Measurements from ENCODE around the gene AICDA.

GRCh38 chr12:8559676-8560075 lies 53.0 kb downstream of the AICDA start:
- no peak for TF ChIP-seq CTCF (IDR thresholded peaks at IDR 0.05; ENCODE audit: low read depth, low read length, poor library complexity, severe bottlenecking)
- TF ChIP-seq EZH2phosphoT487 (IDR thresholded peaks at IDR 0.05; ENCODE audit: borderline replicate concordance, low read length) = no peak

All from DOHH2 (cell line).